Activated gamma-delta T cell treated with anti-CD3 and anti-CD28 coated beads, Interleukin-2, amount 50 U/mL, for 16 hours (primary cell): ENCODE data around the gene AQP12A.

ENCODE experiments used
- DNase-seq: peaks from one replicate; pipeline ENCODE4 v3.0.0-alpha.2; 2020; ENCODE audit warnings: low read depth

AQP12A gene

DNA sequence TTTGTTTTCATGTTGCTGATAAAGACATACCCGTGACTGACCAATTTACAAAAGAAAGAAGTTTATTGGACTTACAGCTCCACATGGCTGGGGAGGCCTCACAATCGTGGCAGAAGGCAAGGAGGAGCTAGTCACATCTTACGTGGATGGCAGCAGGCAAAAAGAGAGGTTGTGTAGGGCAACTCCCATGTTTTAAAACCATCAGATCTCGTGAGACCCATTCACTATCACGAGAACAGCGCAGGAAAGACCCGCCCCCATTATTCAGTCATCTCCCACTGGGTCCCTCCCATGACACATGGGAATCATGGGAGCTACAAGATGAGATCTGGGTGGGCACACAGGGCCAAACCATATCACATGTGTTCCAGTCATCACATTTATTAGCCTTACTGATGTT lies 16.8 kb downstream of the AQP12A start:
- no peak for DNase-seq

DNA sequence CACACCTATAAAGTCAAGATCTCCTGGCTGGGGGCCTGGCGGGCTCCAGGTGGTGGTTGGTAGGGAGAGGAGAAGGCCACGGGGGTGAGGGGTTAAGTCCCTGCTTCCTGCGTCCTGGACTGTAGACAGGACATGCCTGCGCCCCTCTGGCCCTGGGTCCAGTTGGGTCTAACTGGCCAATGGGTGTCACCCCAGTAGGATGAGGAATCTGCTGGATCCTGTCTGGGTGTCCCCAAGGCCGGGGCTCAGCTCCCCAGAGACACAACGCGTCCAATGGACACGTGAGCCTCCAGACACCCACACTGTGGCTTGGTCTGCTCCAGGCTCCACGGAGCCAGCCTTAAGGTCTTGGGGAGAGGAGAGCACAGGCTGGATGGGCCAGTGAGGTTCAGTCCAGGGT lies 19.6 kb downstream of the AQP12A start:
- no peak for DNase-seq

DNA sequence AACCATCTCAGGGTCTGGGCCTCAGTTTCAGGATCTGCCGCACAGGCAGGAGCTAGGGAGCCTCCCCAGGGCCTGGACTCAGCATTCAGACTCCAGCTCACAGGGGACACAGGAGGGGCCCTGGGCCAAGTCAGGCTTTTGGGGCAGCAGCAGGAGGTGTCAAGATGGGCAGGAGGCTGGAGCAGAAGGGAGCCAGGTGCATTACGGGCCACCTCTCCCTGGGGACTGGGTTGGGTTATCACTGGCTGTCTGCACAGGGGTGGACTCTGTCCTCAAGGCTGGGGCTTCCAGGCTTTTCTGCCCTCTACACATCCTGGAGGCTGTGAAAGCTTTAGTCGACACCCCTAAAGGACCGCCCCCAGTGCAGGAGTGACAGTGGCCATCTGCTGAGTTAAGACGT lies 20.0 kb downstream of the AQP12A start:
- no peak for DNase-seq

DNA sequence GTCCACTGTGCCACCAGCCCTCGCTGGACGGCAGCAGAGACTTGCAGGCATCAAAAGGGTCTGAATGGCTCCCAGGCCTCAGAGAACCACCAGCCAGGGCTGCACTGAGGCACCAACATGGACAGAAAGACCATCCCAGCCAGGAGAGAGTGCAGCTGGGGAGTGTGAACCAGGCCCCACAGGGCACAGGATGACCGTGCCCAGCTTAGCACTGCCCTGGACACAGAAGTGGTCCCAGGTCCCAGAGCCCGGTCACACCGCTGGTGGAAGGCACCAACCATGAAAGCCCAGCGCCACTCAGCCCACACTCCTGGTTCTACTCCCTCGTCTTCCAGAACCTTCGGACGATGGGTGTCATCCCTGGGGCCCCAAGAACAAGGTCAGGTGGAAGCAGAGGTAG lies 20.5 kb downstream of the AQP12A start:
- DNase-seq, result no peak

DNA sequence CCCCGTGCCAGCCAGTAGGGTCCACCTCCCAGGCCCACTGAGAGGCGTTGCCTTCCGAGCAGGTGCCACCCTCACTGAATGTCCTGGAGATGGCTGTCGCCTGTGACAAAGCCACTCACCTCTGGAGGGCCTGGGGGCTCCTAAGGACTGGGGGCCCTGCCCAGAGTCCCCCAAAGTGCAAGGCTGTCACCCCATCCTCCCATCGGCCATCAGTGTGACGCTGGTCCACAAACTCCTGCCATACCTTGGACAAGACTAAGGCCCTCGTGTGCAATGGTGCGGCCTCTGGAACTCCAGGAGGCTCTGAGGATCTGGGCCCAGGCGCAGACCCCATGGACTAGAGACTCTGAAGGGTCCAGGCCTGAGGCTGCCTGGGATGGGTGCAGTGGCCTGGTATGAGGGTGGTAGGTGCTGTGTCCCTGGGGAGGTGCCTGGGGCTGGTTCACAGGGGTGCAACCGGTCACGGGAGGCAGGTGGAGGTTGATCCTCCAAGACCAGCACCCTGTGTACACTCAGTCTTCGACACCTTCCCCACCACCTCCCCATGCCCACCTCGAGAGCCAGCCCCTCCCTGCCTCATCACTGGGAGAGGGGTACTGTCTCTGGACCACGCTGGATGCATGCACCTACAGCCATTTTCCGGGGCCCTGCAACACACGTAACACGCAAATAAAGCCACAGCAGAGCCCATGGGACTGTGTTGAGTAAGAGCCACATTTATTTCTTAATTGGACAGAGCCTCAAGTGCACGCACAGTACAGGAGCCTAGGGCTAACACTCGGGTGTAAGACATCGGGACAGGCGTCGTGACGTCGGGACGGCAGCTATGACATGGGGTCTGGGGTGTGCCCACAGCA lies 21.6 kb downstream of the AQP12A start:
- no peak for DNase-seq

DNA sequence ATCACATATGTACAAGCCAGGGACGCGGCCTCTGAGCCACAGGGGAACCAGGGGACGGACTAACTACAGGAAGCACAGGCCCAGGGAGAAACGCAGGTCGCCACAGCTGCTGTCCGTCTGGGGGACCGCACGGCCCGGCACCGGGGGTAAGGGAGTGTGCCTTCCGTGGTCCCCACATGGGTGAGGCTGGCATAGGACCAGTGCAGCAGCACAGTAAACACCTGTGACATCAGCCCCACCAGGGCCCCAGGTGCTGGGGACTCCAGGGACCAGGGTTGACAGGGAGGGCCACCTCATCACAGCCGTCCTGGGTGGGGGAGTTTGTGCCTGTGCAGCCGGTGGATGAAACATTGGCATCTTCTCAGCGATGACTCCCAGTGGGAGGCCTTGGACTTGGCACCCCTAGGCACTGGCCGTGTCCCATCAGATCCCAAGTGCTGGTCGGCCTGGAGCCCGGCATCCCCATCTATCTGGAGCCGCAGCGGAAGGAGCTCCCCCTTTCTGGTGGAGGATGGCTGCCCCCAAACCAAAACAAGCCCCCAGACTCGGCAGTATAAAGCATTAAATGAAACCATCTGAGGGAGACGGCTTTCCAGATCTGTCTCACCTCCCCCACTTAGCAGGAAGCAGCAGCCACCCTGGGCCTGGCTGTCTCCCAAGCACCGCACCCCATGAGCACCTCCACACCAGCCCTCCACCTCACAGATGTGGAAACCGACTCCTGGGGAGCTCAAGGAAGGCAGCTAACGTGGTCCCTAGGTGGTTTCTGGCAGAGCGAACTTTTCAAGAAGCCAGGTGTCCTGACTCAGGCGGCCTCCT lies 22.5 kb downstream of the AQP12A start:
- DNase-seq, result no peak

DNA sequence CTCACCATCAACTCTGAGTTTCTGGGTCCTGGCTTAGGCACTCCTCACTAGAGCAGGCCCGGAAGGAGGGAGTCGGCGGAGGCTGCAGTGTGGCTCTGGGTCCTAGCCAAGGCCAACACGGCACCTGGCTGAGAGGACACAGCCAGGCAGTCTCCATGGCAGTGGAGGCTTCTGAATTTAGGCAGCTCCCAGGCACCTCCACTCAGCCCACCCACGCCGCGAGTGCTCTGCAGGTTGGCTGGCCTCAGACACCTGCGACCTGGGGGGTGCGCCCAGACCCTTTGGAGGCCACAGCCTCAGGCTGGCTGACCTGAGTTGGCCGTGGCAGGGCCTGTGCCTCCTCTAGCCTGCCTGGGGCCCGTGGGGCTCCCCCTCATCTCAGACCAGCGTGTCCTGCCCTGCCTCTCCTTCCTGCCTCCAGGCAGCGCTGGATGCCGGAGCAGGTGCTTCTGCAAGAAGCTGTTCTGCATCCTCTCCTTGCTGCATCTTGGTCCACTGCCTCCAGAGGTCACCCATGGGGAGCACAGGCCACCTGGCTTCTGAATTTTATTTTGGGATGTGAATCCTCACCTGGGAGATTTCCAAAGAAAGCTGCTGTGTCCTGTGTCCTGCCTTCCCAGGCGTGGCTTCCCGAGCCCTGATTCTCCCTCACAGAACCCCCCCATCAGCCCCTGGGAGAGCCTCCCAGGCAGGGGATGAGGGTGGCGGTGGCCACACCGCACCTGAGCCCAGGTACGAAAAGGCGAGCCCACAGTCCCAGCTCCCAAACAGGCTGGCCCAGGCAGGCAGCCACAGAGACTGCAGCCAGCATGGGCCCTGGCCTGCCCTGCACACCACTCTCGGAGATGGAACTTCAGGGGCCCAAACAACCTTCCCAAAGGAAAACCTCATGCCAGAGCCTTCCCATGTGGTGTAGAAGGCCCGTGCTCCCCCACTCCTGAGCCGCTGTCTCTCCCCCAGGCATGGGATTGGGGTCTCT lies 23.4 kb downstream of the AQP12A start:
- DNase-seq, result no peak

DNA sequence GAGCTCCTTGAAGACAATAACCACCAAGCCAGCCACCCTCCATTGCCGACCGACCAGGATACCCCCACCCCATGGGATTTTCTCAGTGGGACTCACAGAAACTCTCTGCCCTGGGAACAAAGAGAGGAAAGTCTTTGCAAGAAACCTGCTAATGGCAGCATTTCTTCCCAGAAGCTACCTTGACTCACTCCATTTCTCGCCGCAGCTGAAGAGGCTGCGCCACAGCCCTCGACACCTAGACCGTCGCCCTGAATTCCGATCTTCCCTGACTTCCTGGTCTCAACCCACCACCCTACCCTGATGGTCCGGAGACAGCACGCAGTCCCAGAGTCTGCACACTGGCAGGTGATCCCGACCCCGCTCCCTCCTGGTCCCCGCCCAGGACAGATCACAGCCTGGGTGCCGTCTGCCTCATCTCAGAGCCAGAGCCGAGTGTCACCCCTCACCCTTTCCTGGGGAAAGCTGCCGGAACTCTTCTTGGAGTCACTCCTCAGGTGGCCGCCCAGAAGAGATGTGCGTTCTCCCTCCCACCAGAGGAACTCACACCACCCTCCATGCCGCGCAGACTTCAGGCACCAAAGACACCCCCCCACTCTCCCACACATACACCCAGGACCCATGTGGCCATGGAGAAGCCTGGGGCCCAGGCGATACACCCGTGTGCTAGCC lies 24.6 kb downstream of the AQP12A start:
- no peak for DNase-seq

DNA sequence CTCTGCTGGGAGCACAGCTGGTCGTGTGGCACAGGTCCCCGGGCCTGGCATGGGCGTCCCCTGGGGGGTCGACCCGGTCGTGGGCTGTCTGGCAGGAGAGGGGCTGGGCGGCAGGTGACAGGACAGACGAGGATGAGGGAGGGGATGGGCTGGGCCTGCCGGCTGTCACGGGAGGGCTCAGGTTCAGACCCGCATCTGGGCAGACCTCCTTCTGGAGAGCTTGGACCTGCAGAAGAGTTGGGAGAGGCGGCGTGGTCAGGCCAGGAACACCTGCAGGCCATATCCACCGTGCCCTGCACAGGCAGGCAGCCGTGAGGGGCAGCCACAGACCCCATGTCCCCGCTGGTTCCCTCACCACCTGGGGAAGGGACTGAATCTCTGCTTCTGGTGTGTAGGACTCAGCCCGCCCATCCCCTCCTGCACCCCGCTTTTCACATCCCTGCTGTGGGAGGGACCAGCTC lies 25.5 kb downstream of the AQP12A start:
- DNase-seq, result no peak

DNA sequence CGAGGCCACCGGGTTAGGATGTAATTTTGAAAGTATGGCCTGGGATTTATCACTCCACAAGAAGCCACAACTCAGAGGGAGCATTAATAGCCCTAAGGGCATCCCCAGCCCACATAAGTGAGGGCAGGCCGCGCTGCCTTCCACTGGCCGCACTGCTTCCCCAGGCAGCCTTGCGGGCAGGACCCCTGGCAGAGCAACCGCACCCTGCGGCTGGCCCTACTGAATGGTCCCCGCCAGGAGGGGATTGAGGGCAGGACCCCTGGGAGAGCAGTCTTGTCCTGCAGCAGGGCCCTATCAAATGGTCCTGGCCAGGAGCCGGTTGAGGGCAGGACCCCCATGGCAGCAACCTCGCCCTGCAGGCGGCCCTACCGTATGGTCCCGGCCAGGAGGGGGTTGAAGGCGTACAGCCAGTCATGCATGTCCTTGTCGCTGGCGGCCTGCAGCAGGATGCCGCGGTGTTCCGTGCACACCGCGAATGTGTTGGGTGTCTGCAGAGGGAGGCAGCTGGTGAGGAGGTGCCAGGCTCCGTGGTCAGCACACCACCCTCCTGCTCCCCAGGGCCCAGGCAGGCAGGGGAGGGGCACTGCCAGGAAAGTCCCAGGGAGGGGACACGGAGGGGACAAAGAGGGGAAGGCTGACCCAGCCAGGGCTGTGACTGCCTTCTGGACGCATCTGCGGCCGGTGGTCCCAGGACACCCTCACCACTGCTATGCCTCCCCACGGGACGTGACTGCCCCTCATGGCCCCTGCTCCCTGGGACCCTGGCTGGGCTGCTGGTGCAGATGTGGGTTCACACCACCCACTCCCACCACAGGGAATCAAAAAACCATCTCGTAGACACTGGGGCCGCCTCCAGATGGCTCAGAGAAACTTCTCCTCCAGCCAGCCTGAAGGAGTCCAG lies 26.3 kb downstream of the AQP12A start:
- DNase-seq, result no peak

DNA sequence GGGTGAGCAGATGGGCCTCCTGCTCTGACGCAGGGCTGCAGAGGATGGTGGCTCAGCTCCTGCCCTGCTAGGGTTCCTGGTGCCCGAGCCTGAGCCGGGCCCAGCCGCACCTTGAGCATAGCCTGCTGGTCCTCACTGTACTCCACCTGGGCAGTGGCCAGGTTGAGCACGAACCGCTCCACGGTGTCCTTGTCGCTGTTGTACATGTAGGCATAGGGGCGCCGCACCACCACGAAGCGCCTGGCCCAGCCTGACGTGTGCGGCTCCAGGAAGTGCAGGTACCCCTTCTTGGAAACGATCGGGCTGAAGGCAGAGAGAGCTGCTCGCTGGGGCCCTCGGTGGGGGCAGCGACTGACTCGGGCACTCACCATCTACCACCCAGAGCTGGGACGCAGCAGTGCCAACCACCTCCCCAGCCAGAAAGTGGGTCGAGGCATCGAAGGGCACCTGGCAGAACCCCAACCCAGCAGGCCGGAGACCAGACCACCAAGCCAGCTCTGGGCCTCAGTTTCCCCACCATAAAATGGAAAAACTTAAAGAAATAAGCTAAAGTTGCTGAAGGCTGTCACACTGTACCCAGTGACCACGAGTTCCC lies 27.3 kb downstream of the AQP12A start:
- DNase-seq, result no peak

DNA sequence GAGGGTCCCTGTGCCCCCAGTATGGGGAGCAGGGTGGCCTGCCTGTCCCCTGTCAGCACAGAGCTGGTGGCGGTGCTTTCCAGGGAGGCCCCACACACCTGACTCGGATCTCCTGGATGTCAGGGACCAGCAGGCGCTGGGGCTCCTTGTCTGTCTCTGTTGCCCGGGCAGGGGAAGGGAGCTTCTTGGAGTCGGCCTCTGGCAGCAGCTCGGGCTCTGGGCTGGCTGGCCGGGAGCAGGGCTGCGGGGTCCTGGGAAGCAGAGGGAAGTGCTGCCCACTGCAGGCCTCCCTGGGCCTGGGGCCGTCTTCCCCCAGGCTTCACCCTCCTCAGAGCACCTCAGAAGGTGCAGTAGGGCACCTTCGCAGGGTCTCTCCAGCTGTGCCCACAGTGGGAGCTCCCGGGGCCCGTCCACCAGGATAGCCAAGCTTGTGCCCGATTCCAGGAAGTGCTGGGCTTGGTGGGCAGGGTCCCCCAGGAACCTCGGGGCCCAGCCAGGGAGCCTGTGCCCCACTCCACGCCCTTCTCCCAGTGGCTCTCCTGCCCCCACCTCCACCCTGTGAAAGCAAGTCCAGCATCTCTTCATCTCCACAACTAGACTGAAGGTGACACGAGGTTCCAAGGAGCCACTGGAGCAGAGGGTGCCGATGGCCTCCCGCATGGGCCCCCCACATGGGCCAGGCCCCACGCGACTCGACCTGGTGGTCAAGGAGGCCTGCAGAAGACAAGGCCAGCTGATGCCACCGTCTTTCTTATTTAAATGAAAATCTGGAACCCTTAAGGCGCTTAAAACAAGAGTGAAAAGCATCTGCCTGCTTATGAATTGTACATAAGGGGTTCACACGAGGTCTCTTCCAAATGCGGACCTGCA lies 28.2 kb downstream of the AQP12A start:
- DNase-seq, result no peak

DNA sequence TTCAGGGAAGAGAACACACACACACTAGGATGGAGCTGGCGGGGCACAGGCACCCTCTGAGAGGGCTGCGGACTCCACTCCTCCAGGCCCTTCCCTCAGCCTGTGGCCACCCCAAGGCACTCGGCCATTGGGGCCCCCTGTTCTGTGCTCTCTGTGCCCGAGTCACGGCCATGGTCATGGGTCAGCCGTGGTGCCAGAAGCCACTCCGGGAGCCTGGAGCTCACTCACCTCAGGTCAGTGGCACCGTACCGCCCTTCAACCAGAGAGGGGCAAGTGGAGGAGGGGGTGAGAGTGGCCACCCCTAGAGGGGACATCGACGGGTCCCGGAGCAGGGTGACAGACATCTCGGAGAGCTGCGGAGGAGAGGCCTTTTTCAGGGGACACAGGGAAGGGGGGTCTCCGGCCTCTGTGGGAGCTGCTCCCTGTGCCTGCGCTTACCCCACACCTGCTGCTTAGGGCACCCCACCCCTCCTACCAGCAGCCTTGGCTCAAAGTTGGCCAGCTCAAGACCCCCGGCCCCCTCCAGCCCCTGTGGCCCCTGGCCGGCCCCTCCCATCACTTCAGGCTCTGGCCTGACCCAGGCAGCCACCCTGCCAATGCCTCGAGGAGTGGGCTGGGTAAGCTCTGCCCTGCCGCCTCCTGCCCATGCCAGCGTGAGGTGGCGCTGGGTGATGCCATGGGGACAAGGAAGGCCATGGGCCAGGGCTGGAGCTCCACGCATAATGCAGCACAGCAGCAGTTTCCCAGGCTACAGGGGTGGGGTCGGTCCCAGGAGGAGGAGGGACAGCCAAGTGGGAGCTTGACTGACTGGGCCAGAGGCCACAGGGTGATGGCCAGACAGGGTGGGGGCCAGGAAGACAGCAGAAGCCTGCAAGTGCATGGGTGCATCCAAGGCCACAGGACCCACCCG lies 29.3 kb downstream of the AQP12A start:
- DNase-seq, result no peak

DNA sequence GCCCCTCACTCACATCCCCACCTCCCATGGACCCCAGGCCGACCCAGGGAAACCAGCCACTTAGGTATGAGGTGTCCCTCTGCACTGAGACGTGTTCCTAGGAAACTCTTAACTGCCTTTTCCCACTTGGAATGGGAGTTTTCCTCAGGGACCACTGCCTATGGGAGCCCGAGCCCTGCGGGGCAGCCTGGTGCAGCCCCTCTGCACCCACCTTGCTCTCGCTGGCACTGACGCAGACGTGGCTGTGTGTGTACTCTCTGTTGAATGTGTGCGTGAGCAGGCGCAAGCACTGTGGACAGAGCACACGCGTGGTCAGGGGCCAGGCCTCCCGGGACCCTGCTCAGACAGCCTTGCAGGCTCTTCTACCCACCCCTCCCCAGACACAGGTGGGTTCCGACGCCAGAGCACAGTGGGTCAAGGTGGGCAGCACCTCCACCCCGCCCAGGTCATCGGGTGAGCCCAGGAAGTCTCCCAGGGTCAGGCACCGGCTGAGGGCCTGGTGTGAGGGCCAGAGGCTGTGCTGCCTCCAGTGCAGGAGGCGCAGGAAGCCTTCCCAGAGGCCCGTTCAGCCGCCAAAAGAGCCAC lies 30.0 kb downstream of the AQP12A start:
- DNase-seq, result no peak

DNA sequence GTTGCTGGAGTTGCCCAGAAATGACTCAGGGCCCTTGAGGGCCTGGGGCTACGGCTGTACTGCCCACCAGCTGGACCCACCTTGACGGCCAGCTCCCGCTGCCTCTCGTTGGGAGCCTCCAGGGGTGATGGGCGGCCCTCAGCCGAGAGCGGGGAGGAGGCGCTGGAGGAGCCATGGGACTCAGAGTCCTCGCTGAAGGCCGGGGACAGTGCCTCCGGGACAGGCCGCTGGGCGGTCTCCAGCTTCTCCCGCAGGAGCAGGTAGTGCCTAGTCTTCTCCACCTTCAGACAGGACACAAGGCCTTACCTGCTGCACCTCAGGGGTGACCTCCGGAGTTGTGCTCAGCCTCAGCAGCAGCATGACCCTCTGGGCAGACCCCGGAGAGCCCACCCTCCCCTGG lies 30.7 kb downstream of the AQP12A start:
- no peak for DNase-seq

DNA sequence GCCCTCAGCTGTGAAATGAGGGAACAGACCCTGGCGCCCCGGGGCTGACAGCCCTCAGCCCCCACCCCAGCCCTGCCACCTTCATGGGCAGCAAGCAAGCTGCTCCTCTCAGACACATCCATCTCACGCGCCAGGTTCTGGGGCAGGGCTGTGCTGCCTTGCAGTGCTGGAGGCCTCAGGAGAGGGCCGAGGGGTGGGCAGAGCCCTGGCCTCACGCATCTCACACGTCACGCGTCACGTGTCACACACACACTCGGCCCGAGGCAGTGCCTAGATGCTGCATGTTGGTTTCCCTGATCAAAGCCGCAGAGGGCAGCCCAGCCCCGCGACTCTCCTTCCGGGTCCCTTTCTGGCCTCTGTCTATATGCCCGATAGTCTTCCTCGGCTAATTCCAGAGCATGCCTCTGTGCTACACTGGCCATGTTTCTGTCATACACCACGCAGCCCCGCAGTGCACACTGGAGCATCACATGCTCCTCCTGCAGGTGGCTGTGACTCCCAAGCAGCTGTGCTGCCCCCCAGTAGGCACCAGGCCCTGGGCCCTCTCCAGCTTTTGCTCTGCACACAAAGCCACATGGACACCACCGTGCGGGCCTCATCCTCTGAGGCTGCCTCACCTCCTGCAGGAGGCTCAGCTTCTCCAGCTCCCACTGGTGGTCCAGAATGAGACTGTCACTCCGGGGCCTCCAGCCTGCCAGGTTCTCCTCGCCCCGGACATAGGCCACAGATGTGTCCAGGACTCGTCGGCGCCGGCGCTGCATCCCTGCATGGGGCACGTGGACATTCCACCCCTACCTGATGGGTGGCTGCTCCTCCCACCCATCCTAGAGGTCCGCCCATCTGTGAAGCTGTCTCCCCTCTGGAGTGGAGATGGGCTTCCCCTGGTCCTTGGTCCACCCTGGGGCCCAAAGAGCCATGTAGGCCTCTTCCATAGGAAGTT lies 31.4 kb downstream of the AQP12A start:
- DNase-seq, result no peak
